Measurements from ENCODE around the gene TTC33.

DNA sequence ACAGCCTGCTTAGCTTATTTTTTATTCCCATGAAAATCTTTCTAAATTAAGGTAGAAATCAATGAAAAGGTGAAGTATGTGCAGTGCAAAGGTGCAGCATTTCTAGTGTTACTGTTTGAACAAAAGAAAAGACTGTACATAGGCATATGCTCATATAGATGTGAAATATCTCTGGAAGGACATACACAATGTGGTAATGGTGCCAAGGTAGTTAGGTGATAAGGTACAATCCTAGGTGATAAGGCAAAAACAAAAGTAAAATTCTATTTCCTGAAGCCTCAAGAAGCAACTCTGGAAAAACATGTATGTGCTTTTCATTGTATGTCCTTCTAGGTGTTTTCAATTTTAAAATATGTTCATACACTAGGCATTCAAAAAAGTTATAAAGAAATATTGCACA is 215.5 kb downstream of the TTC33 start:
- TF ChIP-seq EZH2 (IDR thresholded peaks at IDR 0.05; ENCODE audit: insufficient read depth, poor library complexity, severe bottlenecking) = no peak
- no peak for TF ChIP-seq EZH2phosphoT487 (IDR thresholded peaks at IDR 0.05; ENCODE audit: insufficient read depth, low read depth)

Measured in GM23248 (cell line).